GM23338 (cell line): Measurements from ENCODE around the gene RELN.

Source experiments
- CREB1 ChIP-seq: fragments of 250-450 bp; sonication (Bioruptor Pico); IDR thresholded peaks from 2 replicates; pipeline ENCODE4 v1.5.0; 2020; ENCODE audit warnings: low read depth, mild to moderate bottlenecking, moderate library complexity
- CTCF ChIP-seq, 2 experiments: fragments of 200-600 bp in 1 of 2; sonication (generic) in 1 of 2; conservative IDR thresholded peaks; 2 replicates each; pipeline versions ENCODE4 v1.5.1 to v1.6.1; 2016 to 2017; ENCODE audit warnings: antibody characterized with exemption in 2 of 2, low read depth in 2 of 2, mild to moderate bottlenecking in 2 of 2, moderate library complexity in 1 of 2
- ETS1 ChIP-seq: IDR thresholded peaks from 2 replicates; pipeline ENCODE4 v1.6.1; 2016; ENCODE audit warnings: antibody characterized with exemption
- EZH2 ChIP-seq: fragments of 200-600 bp; sonication (generic); IDR thresholded peaks from one replicate; pipeline ENCODE4 v1.8.0; 2017; ENCODE audit warnings: antibody characterized with exemption, mild to moderate bottlenecking, low read depth; ENCODE audit not compliant: unreplicated experiment
- EZH2phosphoT487 ChIP-seq: fragments of 200-600 bp; sonication (generic); IDR thresholded peaks from one replicate; pipeline ENCODE4 v1.8.1; 2018; ENCODE audit warnings: antibody characterized with exemption; ENCODE audit not compliant: unreplicated experiment
- JUNB ChIP-seq: IDR thresholded peaks from one replicate; pipeline ENCODE4 v1.6.1; 2016; ENCODE audit warnings: antibody characterized with exemption; ENCODE audit not compliant: unreplicated experiment
- NANOG ChIP-seq: IDR thresholded peaks from 2 replicates; pipeline ENCODE4 v1.6.1; 2016; ENCODE audit warnings: antibody characterized with exemption, borderline replicate concordance
- POLR2AphosphoS5 ChIP-seq: IDR thresholded peaks from 2 replicates; pipeline ENCODE4 v1.6.1; 2016; ENCODE audit warnings: antibody characterized with exemption, low read depth
- REST ChIP-seq: IDR thresholded peaks from one replicate; pipeline ENCODE4 v1.6.1; 2018; ENCODE audit warnings: antibody characterized with exemption; ENCODE audit not compliant: unreplicated experiment
- STAT1 ChIP-seq: IDR thresholded peaks from one replicate; pipeline ENCODE4 v1.6.1; 2016; ENCODE audit warnings: antibody characterized with exemption; ENCODE audit not compliant: unreplicated experiment
- ZNF114 ChIP-seq: fragments of 250-450 bp; sonication (Bioruptor Pico); IDR thresholded peaks from 2 replicates; pipeline ENCODE4 v1.5.0; 2020; ENCODE audit warnings: mild to moderate bottlenecking, moderate library complexity
- ZNF331 ChIP-seq: fragments of 250-450 bp; sonication (Bioruptor Pico); IDR thresholded peaks from 2 replicates; pipeline ENCODE4 v1.5.0; 2020; ENCODE audit warnings: low read depth, mild to moderate bottlenecking, moderate library complexity

GRCh38 chr7:103592187-103592586, 397.3 kb downstream of the RELN start:
- no peak for TF ChIP-seq CTCF (conservative IDR thresholded peaks at IDR 0.05; ENCODE audit: low read depth in 2 of 2)
- no peak for TF ChIP-seq EZH2phosphoT487
- no peak for TF ChIP-seq NANOG
- no peak for TF ChIP-seq REST
- TF ChIP-seq ZNF114 (CRISPR knock-in tag) = no peak
- TF ChIP-seq POLR2AphosphoS5 = no peak
- TF ChIP-seq JUNB = no peak
- no peak for TF ChIP-seq CREB1 (CRISPR knock-in tag)
- no peak for TF ChIP-seq EZH2
- TF ChIP-seq ZNF331 (CRISPR knock-in tag) = no peak
- no peak for TF ChIP-seq STAT1
- no peak for TF ChIP-seq ETS1
